Activated CD4-positive, alpha-beta T cell treated with anti-CD3 and anti-CD28 coated beads for 36 hours (primary cell): ENCODE data around the gene USP33. TPM values are rescaled to one million over a fixed set of nuclear protein-coding genes. Genes with fewer than 3 reads are reported as not detected.
"Not testable (repeated sequence)": the region's sequence is repeated elsewhere in the genome, so short reads cannot be mapped to it uniquely, and the experiment has no call there.

Experiments
- ATAC-seq: fragments of 200-7000 bp; cut with Tn5 transposase; one replicate; pipeline ENCODE4 v1.10.0; 2021; ENCODE audit warnings: mild to moderate bottlenecking, moderate library complexity
- CTCF ChIA-PET: fragments of 350-600 bp; sonication (Branson Sonifier 250); formaldehyde crosslinking; loops from one replicate; lab custom pipeline; 2021; ENCODE audit warnings: antibody characterized with exemption; lab: Charles Lee
- POLR2A ChIA-PET: fragments of 350-600 bp; sonication (Branson Sonifier 250); formaldehyde crosslinking; loops from one replicate; lab custom pipeline; 2021; ENCODE audit warnings: antibody characterized with exemption, inconsistent platforms; lab: Charles Lee
- DNase-seq: peaks from one replicate; pipeline ENCODE4 v3.0.0-alpha.2; 2020
- H3K27ac Mint-ChIP-seq: one replicate; pipeline ENCODE4 v1.8.0; 2021; ENCODE audit warnings: mixed read lengths
- H3K27me3 Mint-ChIP-seq: one replicate; pipeline ENCODE4 v1.8.0; 2021; ENCODE audit warnings: mixed read lengths
- H3K36me3 Mint-ChIP-seq: one replicate; pipeline ENCODE4 v1.8.0; 2021; ENCODE audit warnings: low read depth, mixed read lengths
- H3K4me1 Mint-ChIP-seq: one replicate; pipeline ENCODE4 v1.8.0; 2021; ENCODE audit warnings: mixed read lengths
- H3K4me3 Mint-ChIP-seq: one replicate; pipeline ENCODE4 v1.8.0; 2021; ENCODE audit warnings: mild to moderate bottlenecking, moderate library complexity, mixed read lengths
- H3K9me3 Mint-ChIP-seq: one replicate; pipeline ENCODE4 v1.8.0; 2021; ENCODE audit warnings: low read depth, mixed read lengths
- intact Hi-C, 2 experiments: fragments of 100-400 bp; cut with DNase I in 1 of 2; cut with micrococcal nuclease in 1 of 2; formaldehyde crosslinking; loops; one replicate each; pipeline versions ENCODE4 v1.14.2 to v1.15.1; 2022 to 2024; cut with DNase I, micrococcal nuclease
- total RNA-seq, 2 experiments: library from RNA; stranded (reverse); gene quantifications; one replicate each; pipeline ENCODE4 v1.2.3, GENCODE V29; 2021

Gene USP33
- total RNA-seq, 2 experiments from 2014 or later: 36.3 to 36.8 TPM

DNA sequence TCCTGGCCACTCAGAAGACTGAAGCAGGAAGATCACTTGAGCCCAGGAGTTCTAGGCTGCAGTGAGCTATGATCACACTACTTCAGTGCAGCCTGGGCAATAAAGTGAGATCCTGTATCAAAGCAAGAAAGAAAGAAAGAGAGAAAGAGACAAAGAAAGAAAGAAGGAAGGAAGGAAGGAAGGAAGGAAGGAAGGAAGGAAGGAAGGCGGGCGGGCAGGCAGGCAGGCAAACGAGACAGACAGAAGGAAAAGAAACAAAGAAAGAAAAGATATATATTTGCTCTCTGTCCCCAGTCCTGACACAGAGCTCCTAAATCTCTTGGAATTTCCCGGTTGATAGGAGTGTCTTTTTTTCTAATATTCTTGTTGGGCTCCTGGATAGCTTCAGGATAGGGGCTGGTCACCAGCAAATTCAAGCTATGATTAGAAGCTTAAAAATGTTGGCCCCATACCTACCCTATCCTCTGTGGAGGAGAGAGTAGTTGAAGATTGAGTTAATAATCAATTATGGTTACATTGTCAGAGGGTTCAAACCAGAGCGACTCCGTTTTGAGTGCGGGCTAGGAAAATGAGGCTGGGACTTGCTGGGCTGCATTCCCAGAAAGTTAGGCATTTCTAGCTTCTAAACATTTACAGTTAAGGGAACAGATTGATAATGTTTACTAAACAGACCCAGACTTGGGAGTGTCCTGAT, 16.5 kb upstream of the USP33 start:
- POLR2A ChIA-PET: interaction anchor here (0.7 kb wide), 1 partner anchor 80 kb away, joined by 7 read pairs; no protein-coding TSS in a partner anchor
- H3K9me3 Mint-ChIP-seq: no peaks in the 10 kb centered on the region
- CTCF ChIA-PET: interaction anchor here (0.8 to 1.0 kb wide), 2 partner anchors 10 to 97 kb away, joined by 3 read pairs; no protein-coding TSS in a partner anchor

GRCh38 chr1:77768006-77768405, 8.4 kb upstream of the USP33 start:
- Mint-ChIP-seq H3K27me3 (no peaks in the 10 kb centered on the region), H3K9me3 (no peaks in the 10 kb centered on the region), H3K4me1 (peaks cover 6% of the 10 kb centered on the region), H3K4me3 (no peak overlapping the region), H3K27ac (no peak overlapping the region), H3K36me3 (no peaks in the 10 kb centered on the region)
- intact Hi-C loops: no loop called here
- ChIA-PET CTCF (interaction anchor here (1.0 kb wide), 1 partner anchor 364 kb away, joined by 3 read pairs; no protein-coding TSS in a partner anchor), POLR2A (interaction anchor here (0.7 kb wide), 1 partner anchor 9 kb away, joined by 3 read pairs; no protein-coding TSS in a partner anchor)
- ATAC-seq: peak; percentile 39
- DNase-seq: no peak

More for the DNA sequence above, 16.5 kb upstream of the USP33 start:
- Mint-ChIP-seq H3K27ac (no peak overlapping the region), H3K4me1 (peaks cover 15% of the 10 kb centered on the region), H3K36me3 (no peaks in the 10 kb centered on the region), H3K4me3 (no peak overlapping the region), H3K27me3 (no peaks in the 10 kb centered on the region)
- ATAC-seq (no peak), DNase-seq (no peak)
- intact Hi-C loops: loop anchor here (5.0 to 10.0 kb wide), 3 partner anchors 94 to 1989 kb away; partner anchors contain the start of genes IFI44L (in 1 of the 2), RABGGTB (in 1 of the 2) and ZZZ3 (in 1 of the 2)

DNA sequence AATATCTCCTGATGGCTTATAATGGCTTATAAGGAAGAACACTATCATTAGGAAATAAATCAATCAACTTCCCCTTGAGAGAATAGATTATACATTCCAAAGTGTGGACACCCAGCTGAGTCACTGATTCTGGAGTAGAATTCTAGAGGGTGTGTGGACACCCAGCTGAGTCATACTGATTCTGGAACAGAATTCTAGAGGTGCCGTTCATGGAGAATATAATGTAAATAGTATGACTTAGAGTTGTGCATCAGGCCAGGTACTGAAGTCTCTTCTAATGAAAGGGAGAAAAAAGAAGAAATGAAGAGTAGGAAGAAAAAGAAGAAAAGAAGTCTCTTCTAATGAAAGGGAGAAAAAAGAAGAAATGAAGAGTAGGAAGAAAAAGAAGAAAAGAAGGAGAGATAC, 2.4 kb upstream of the USP33 start:
- no peak for ATAC-seq
- DNase-seq: no peak
- Mint-ChIP-seq H3K27ac (no peak overlapping the region), H3K4me1 (peaks cover 19% of the 10 kb centered on the region), H3K27me3 (no peaks in the 10 kb centered on the region), H3K4me3 (no peak overlapping the region), H3K36me3 (no peaks in the 10 kb centered on the region), H3K9me3 (no peaks in the 10 kb centered on the region)
- ChIA-PET POLR2A (no interaction called here), CTCF (no interaction called here)
- intact Hi-C loops: no loop called here

- H3K9me3 Mint-ChIP-seq: no peaks in the 10 kb centered on the region
- ChIA-PET POLR2A (no interaction called here), CTCF (interaction anchor here (1.1 kb wide), 1 partner anchor 10 kb away, joined by 3 read pairs; no protein-coding TSS in a partner anchor)
- no peak for ATAC-seq
- no peak overlapping the region for H3K27ac Mint-ChIP-seq
- H3K4me3 Mint-ChIP-seq: peak overlapping the region; percentile 0
- H3K4me1 Mint-ChIP-seq: peaks cover 44% of the 10 kb centered on the region
- intact Hi-C loops: loop anchor here (2.0 to 10.0 kb wide), 3 partner anchors 75 to 543 kb away; partner anchors contain the start of genes PIGK (in 1 of the 2) and ZZZ3 (in 1 of the 2)
- no peaks in the 10 kb centered on the region for H3K27me3 Mint-ChIP-seq
- H3K36me3 Mint-ChIP-seq: no peaks in the 10 kb centered on the region
- DNase-seq: no peak
Measured at GRCh38 chr1:77757603-77758002, 2.0 kb downstream of the USP33 start.

- H3K27ac Mint-ChIP-seq: no peak overlapping the region
- CTCF ChIA-PET: interaction anchor here (1.1 kb wide), 1 partner anchor 10 kb away, joined by 3 read pairs; no protein-coding TSS in a partner anchor
- intact Hi-C loops: loop anchor here in 1 of 2 experiments (5.0 to 10.0 kb wide), 2 partner anchors 285 to 542 kb away; partner anchors contain the start of gene PIGK
- ATAC-seq: no peak
- peaks cover 43% of the 10 kb centered on the region for H3K4me1 Mint-ChIP-seq
- POLR2A ChIA-PET: interaction anchor here (1.0 kb wide), 1 partner anchor 248 kb away, joined by 3 read pairs; the partner anchor contains the start of gene DNAJB4
- no peak overlapping the region for H3K4me3 Mint-ChIP-seq
- H3K36me3 Mint-ChIP-seq: no peaks in the 10 kb centered on the region
- DNase-seq: no peak
- H3K27me3 Mint-ChIP-seq: no peaks in the 10 kb centered on the region
- no peaks in the 10 kb centered on the region for H3K9me3 Mint-ChIP-seq
Measured at GRCh38 chr1:77757066-77757584, 2.5 kb downstream of the USP33 start.

DNA sequence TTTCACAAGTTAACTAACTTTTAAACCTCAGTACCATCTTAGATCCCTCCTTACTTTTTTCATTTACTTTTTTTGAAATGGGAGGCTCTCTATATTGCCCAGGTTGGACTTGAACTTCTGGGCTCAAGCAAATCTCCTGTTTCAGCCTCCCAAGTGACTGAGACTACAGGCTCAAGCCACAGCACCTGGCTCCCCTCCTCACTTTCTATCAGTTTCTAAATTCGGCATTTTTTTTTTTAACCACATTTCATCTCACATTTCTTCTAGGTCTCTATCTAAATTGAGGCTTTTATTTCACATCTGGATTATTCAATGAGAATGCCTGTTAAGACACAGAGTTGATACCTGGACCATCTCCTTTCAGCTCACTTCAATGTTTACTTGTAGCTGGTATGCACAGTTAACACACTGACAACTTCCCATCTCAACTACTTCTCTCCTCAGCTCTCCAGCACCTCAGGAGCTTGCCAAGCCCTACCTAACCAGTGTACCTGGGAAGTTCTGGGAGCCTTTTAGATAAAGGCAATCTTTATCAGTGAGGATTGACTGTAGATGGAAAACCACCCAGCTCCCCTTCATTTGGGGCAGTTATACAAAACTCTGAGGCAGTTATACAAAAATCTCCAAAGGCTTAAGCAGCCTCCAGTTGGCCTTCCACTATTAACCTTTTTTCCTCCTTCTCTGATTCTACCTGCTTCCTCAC, 3.4 kb downstream of the USP33 start:
- no peak for ATAC-seq
- POLR2A ChIA-PET: interaction anchor here (0.5 to 1.1 kb wide), 3 partner anchors 248 to 1030 kb away, joined by 3 read pairs; partner anchors contain the start of gene DNAJB4
- H3K4me1 Mint-ChIP-seq: peaks cover 42% of the 10 kb centered on the region
- DNase-seq: no peak
- CTCF ChIA-PET: interaction anchor here (0.5 kb wide), 1 partner anchor 44 kb away, joined by 3 read pairs; no protein-coding TSS in a partner anchor
- no peaks in the 10 kb centered on the region for H3K27me3 Mint-ChIP-seq
- no peak overlapping the region for H3K4me3 Mint-ChIP-seq
- no peaks in the 10 kb centered on the region for H3K36me3 Mint-ChIP-seq
- intact Hi-C loops: loop anchor here in 1 of 2 experiments (5.0 to 10.0 kb wide), 2 partner anchors 286 to 541 kb away; partner anchors contain the start of gene PIGK
- H3K9me3 Mint-ChIP-seq: no peaks in the 10 kb centered on the region
- peak overlapping the region; percentile 44 for H3K27ac Mint-ChIP-seq

- H3K27me3 Mint-ChIP-seq, intact Hi-C loops, DNase-seq, POLR2A ChIA-PET, H3K4me3 Mint-ChIP-seq, H3K36me3 Mint-ChIP-seq, H3K27ac Mint-ChIP-seq, ATAC-seq, H3K9me3 Mint-ChIP-seq, CTCF ChIA-PET: not testable (repeated sequence)
- H3K4me1 Mint-ChIP-seq: peaks cover 54% of the 10 kb centered on the region
Measured at GRCh38 chr1:77749489-77749888, 10.2 kb downstream of the USP33 start.

- DNase-seq: no peak
- Mint-ChIP-seq H3K9me3 (no peaks in the 10 kb centered on the region), H3K27me3 (no peaks in the 10 kb centered on the region), H3K36me3 (peaks cover 9% of the 10 kb centered on the region), H3K4me3 (no peak overlapping the region), H3K4me1 (peaks cover 49% of the 10 kb centered on the region), H3K27ac (no peak overlapping the region)
- ChIA-PET POLR2A (no interaction called here), CTCF (interaction anchor here (1.0 kb wide), 1 partner anchor 11 kb away, joined by 4 read pairs; no protein-coding TSS in a partner anchor)
- intact Hi-C loops: no loop called here
- no peak for ATAC-seq
Measured at GRCh38 chr1:77744576-77744975, 15.1 kb downstream of the USP33 start.

GRCh38 chr1:77742011-77742555, 17.6 kb downstream of the USP33 start:
- Mint-ChIP-seq H3K27me3 (no peaks in the 10 kb centered on the region), H3K4me3 (no peak overlapping the region), H3K9me3 (no peaks in the 10 kb centered on the region), H3K4me1 (peaks cover 29% of the 10 kb centered on the region), H3K36me3 (peaks cover 20% of the 10 kb centered on the region), H3K27ac (no peak overlapping the region)
- ChIA-PET CTCF (interaction anchor here (1.0 kb wide), 1 partner anchor 12 kb away, joined by 3 read pairs; no protein-coding TSS in a partner anchor), POLR2A (no interaction called here)
- ATAC-seq (no peak), DNase-seq (no peak)
- intact Hi-C loops: no loop called here

DNA sequence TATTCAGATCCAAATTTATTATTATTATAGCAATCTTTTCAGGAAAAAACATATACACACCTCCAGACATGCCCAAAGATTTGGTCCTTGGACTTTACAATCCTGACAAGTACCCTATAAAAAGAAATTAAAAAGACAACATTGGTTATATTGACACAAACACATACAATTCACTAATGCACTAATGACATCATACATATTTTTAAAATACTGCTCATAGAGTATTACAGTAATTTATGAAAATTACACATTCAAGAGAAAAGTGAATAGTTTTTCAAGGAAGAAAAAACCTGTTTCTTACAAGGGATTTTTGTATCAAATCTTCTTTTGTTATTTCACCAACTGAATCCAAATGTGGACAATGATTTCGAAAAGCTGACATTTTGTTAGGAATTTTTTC, 18.3 kb downstream of the USP33 start:
- CTCF ChIA-PET: interaction anchor here (1.0 kb wide), 1 partner anchor 13 kb away, joined by 3 read pairs; no protein-coding TSS in a partner anchor
- no peak for ATAC-seq
- H3K4me3 Mint-ChIP-seq: no peak overlapping the region
- no peak overlapping the region for H3K27ac Mint-ChIP-seq
- intact Hi-C loops: no loop called here
- H3K9me3 Mint-ChIP-seq: no peaks in the 10 kb centered on the region
- POLR2A ChIA-PET: no interaction called here
- DNase-seq: no peak
- peaks cover 24% of the 10 kb centered on the region for H3K4me1 Mint-ChIP-seq
- peaks cover 22% of the 10 kb centered on the region for H3K36me3 Mint-ChIP-seq
- no peaks in the 10 kb centered on the region for H3K27me3 Mint-ChIP-seq
